Measurements from ENCODE around the gene INSM1.

GRCh38 chr20:20367575-20368417 is at the start of gene INSM1:
- no peak for TF ChIP-seq CTCF (IDR thresholded peaks at IDR 0.05; ENCODE audit: extremely low read depth in 1 of 2, insufficient read depth in 1 of 2, low read depth in 1 of 2, low read length in 2 of 2)
- no peak for TF ChIP-seq POLR2A (IDR thresholded peaks at IDR 0.05; ENCODE audit: low read depth, low read length)
- TF ChIP-seq EZH2 (IDR thresholded peaks at IDR 0.05; ENCODE audit: borderline replicate concordance, low read depth, low read length, severe bottlenecking): peak; percentile 60
- TF ChIP-seq POLR2AphosphoS5 (IDR thresholded peaks at IDR 0.05; ENCODE audit: insufficient read depth, low read depth, low read length): no peak

Measured in endothelial cell of umbilical vein (primary cell).